NCI-H2107 (cell line): ENCODE data around the gene SYNJ1.
"Not testable (repeated sequence)": the region's sequence is repeated elsewhere in the genome, so short reads cannot be mapped to it uniquely, and the experiment has no call there.

Source experiments
- DNase-seq: peaks from one replicate; lab custom pipeline; 2025; lab: John Stamatoyannopoulos, UW

Gene SYNJ1

GRCh38 chr21:32612999-32613337 is 114.8 kb downstream of the SYNJ1 start:
- DNase-seq, result no peak

DNA sequence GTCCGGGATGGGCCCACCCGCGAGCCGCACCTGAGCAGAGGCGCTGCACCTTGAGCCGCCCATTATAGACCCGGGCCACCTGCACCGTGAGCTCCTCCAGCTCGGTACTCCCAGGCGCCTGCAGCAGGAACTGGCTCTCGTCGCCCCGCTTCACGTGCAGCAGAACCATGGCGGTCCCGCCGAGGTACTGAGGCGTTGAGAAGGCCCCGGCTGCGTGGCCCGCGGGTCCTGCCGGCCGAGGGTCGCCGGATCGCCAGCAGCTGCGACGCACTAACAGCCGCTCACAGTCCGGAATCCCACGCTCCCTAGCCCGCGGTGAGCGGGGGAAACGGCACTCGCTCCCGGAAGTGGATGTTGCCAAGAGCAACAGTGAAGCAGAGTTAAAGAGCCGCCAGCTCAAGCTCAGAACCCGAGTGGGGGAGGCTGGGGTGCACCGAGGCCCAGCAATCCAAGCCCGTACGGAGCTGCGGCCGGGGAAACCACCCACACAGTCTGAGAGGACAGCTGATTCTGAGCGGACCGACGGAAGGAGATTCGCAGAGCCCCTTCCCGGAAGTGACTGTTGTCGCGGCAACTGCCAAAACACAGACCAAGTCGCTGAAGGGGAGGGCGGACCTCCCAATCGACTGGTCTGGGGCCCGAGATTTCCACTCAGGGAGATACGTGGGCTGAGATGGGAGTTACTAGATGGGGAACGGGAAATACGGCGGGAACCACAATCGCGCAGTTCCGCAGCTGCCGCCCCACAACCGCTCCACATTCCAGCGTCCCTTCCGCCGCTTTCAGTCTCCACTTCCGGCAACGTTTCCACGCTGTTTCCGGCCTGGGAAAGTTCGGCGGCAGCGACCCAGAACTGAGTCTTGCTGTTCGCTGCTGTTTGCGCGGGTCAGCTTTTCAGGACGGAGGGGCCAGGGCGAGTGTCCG is 115.5 kb downstream of the SYNJ1 start, which contains the start of gene CFAP298:
Gene CFAP298 (minus strand): TSS at position 303 of the 924 bp plus-strand sequence. CDS start 134 bp downstream, at position 169.
- peak; percentile 66 for DNase-seq

- no peak for DNase-seq
These were observed 116.3 kb downstream of the SYNJ1 start for GRCh38 chr21:32611471-32611997.

- DNase-seq, result not testable (repeated sequence)
These were observed 116.9 kb downstream of the SYNJ1 start for GRCh38 chr21:32610940-32611339.

DNA sequence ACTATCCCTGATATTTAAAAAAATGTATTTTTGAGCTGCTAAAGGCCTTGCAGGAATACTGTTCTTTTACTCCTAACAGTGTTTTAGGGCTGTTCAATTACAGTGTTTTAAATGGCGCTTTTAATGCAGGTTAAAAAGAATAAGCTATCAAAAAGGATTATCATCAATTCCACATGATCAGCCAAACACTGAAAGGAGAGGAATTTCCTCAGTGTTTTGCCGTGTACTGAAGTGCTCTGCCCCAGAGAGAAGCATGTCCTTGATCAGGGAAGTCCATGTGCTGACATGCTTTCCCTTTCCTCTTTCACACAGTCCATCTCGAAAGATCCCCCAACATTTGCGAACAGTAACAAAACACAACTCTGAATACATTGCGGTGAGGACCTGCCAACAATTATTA is 119.0 kb downstream of the SYNJ1 start:
- no peak for DNase-seq

GRCh38 chr21:32605469-32605868 is 122.3 kb downstream of the SYNJ1 start:
- no peak for DNase-seq

DNA sequence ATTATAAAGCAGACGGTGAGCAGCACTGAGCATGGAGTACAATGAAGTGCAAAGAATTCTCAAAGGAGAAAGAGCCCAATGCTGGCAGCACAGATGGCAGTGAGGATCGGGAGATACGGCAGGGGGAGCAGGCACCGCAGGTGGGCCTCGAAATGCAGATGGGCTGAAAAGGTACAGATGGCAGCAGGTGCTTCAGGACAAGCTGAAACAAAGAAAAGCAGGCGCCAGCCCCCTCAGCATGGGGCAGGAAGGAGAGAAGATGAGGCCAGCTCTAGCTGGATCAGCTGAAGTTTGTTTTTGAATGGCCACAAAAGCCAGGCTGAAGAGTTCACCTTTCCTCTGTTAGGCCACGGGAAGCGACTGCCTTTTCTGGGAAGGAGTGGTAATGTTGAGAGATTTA is 123.3 kb downstream of the SYNJ1 start:
- peak; percentile 75 for DNase-seq

DNA sequence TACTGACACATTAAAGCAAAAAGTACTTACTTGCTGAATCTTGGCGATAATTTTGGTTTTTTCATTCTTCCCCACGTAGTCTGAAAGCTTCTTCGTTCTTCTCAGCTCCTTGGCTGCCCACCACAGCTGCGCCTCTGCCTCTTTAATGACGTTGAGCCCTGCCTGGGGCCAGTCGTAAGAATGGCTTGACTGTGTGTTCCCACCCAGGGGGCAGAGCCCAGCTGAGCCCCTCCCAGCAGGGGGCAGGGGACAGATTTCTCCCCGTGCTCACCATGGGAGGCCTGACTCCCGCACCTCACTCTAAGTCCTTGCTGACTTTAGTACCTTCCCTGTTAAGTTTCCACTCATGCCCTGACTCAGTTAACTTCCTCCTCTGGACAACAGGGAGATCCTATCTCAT is 124.7 kb downstream of the SYNJ1 start:
- no peak for DNase-seq

DNA sequence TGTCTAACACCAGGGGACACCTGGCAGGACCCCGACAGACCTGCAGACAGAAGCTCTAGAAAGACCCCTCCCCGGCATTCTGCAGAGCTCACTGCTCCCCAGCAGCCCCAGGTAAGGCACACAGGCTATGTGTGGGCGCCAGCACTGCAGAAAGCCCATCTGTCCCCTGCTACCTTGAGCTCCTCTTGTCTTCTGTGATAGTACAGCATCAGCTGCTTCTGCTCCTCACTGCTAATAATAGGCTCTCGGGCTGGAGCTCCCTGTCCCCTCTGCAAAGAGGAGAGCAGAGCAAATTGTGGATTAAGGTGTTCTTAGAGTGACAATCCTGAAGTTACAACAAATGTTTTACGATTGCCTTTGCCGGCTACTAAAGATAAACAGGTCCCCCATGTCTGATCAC is 125.7 kb downstream of the SYNJ1 start:
- no peak for DNase-seq

- DNase-seq, result peak; percentile 13
These were observed 128.3 kb downstream of the SYNJ1 start for GRCh38 chr21:32599526-32599925.

- DNase-seq, result no peak
These were observed 128.7 kb downstream of the SYNJ1 start for GRCh38 chr21:32599091-32599490.

GRCh38 chr21:32597205-32597604 is 130.6 kb downstream of the SYNJ1 start:
- DNase-seq, result no peak

GRCh38 chr21:32595431-32595830 is 132.4 kb downstream of the SYNJ1 start:
- no peak for DNase-seq

DNA sequence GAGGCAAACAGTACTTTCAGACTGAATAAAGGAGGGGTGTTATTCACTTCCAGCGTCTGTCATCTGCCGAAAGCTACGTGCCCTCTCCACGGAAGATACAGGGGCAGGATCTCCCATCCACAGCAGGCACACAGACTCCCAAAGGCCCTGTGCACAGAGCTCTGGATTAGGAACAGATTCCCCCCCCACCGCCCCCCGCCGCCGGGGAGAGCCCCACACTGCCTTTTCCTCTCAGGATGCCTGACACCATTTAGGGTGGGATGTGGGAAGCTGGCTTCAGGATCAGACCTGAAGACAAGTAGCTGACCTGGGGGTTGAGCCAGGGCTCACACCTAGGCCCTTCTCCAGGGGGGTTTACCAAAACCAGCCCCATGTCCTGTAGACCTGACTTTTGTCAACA is 134.1 kb downstream of the SYNJ1 start:
- no peak for DNase-seq

DNA sequence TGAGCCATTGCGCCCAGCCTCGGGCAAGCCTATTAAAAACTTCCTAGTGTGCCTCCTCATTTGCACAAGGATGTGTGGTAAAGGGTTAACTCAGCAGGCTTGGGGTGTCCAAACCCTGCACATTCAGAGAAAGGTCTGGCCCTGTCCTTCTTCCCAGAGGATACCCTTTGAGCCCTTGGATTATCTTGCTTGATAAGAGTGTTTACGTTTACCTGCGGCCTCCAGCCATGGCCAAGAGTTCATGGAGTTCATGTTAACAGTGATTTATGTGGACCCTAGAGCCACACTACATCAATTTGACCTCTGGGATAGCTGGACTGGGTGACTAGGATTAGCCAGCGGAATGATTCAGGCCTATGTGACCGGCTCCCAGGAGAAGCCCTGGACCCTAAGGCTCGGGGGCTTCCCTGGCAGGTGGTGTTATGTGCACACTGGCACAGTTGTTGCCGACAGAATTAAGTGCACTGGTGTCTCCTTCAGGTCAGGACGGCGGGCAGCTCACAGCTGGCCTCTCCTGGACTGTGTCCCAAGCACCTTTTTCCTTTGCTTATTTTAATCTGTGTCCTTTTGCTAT is 134.8 kb downstream of the SYNJ1 start:
- no peak for DNase-seq

DNA sequence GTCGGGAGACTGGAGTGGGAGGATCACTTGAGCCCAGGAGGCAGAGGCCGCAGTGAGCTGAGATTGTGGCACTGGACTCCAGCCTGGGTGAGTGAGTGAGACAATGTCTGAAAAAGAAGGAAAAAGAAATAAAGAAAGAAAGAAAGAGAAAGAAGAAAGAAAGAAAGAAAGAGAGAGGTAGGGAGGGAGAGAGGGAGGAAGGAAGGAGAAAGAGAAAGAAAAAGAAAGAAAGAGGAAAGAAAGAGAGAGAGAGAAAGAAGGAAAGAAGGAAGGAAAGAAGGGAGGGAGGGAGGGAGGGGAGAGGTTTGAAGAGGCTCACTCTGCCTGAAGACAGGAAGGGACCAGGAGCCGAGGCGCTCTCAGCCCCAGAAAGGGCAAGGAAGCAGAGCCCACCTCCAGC is 137.7 kb downstream of the SYNJ1 start:
- DNase-seq, result no peak

- DNase-seq, result no peak
These were observed 140.2 kb downstream of the SYNJ1 start for GRCh38 chr21:32587651-32588050.

DNA sequence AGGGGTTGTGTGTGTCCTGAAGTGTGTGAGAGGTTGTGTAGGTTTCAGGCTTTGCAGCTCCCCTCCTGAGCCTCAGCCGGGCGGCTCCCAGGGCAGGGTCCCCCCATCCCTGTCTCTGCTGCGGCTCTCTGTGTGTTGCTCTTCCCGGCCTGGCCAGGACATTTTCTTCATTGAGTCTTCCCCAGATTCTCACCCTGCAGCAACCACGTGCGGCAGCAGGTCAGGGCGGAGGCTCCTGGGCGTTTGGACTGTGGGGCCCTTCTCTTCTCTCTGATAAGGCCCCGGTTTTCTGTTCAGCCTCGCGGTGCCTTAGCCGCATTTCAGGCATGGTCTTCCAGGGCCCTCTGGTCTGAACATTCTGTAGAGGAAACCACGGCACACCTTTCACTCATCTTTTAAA is 140.7 kb downstream of the SYNJ1 start:
- no peak for DNase-seq

GRCh38 chr21:32585970-32586369 is 141.8 kb downstream of the SYNJ1 start:
- no peak for DNase-seq

GRCh38 chr21:32585042-32585710 is 142.6 kb downstream of the SYNJ1 start, which contains the start of gene TCP10L:
Gene TCP10L, minus strand, starts transcription at chr21:32585523. Its CDS starts 1,219 bp downstream, at chr21:32584304.
- DNase-seq, result no peak

DNA sequence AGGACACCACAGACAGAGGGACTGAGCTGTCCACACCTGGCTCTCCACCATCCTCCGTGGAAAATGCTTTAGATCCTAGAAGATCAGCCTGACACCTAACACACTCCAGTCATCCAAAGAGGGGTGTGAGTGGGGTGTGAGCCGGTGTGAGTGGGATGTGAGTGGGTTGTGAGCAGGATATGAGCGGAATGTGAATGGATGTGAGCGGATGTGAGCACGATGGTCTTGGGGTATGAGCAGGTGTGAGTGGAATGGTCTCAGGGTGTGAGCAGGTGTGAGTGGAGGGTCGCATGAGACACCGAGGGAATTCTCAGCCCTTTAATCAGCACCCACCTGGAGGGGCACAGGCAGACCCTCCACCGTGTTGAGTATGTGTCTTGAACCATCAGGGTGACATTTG is 143.3 kb downstream of the SYNJ1 start:
- no peak for DNase-seq

- no peak for DNase-seq
These were observed 146.1 kb downstream of the SYNJ1 start for GRCh38 chr21:32581732-32582131.

- DNase-seq, result no peak
These were observed 146.9 kb downstream of the SYNJ1 start for GRCh38 chr21:32580949-32581348.
